Activated effector memory CD4-positive, alpha-beta T cell treated with Interleukin-2 at 50 U/mL for 16 hours (primary cell): ENCODE data around the gene BCHE.
"Not testable (repeated sequence)": the region's sequence is repeated elsewhere in the genome, so short reads cannot be mapped to it uniquely, and the experiment has no call there.

Experiments
- DNase-seq: peaks from one replicate; pipeline ENCODE4 v3.0.0-alpha.2; 2020

BCHE gene

DNA sequence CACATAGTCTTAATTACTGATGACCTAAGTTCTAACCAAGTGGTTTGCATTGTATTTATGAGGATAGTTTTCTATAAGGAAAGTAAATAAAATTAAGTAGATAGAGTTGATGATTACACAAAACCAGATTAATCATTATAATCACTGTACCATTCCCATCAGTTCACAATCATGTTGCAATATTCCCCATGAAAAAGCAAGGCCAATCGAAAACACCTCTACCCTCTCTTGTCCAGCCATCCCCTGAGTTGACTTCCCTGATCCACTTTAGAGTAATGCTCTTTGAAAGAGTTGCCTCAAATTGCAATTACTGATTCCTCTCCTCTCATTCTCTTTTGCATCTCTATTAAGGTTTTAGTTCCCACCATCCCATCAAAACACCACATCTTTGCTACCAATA is 21.0 kb downstream of the BCHE start:
- DNase-seq, result no peak

GRCh38 chr3:165815682-165816081 is 21.5 kb downstream of the BCHE start:
- no peak for DNase-seq

GRCh38 chr3:165814380-165814779 is 22.8 kb downstream of the BCHE start:
- no peak for DNase-seq

DNA sequence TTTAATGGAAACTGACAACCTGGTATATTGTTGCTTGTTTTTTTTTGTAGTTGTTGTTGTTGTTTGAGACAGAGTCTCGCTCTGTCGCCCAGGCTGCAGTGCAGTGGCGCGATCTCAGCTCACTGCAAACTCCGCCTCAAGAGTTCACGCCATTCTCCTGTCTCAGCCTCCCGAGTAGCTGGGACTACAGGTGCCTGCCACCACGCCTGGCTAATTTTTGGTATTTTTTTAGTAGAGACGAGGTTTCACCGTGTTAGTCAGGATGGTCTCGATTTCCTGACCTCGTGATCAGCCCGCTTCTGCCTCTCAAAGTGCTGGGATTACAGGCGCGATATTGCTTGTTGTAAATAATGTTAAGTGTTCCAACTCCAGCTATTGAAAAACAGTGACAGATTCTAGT is 29.3 kb downstream of the BCHE start:
- DNase-seq, result not testable (repeated sequence)

DNA sequence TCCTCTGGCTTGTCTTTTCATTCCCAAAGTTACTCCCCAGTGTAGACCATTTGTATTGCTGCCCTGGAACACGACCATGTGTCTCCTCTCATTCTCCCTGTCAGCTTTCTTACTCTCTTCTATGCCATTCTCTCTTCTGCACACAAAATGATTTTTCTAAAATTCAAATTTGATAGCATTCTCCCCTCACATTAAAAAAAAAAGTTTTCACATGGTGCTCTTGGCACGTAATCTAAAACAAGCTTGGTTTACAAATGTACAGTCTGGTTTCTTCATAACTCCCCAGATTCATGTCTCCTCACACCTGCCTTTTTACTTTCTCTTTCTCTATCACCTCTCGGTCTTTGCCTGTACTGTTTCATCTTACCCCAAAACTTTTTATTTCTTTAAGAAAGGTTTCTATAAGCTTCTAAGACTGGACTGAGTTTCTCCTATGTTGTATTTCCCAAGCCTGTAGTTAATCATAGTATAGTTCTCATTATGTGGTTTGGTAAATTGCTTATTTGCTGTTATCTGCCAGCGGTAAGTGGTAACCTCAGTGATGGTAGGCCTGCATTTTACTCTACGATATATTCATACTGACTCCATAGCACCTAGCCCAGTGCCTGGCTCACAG is 31.2 kb downstream of the BCHE start:
- no peak for DNase-seq

DNA sequence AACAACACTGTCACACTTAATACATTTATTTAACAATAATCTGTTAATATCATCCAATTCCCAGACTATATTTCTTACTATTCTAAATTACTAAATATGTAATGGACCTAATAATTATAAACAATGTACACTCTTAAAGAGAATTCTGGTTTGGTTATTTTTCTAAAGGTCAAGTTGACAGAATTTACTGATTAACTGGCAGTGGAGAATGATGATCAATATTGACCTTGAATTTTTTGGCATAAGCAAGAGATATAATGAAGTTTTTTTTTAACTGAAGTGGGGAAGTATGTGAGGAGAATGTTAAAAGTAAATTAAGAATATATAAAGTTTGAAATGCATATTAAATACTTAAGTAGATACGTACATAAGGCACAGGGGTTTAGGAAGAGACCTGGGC is 33.8 kb downstream of the BCHE start:
- DNase-seq, result no peak

DNA sequence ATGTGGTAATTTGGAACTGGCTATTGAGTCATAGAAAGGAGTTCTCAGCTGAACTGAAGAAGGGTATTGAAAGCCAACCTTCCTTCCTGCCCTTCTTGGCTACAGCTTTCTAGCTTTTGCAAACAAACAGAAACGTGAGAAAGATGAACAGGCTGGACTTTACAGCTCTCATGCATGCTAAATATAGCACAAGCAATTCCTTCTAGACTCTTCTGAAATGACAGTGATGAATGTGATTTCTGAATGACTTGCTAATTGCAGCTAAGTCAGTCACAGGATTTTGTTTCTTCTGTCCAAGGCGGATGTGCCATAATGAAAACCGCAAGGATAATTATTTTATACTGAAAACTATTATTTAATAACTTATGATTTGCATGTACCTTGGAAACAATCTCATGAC is 36.3 kb downstream of the BCHE start:
- DNase-seq, result no peak

DNA sequence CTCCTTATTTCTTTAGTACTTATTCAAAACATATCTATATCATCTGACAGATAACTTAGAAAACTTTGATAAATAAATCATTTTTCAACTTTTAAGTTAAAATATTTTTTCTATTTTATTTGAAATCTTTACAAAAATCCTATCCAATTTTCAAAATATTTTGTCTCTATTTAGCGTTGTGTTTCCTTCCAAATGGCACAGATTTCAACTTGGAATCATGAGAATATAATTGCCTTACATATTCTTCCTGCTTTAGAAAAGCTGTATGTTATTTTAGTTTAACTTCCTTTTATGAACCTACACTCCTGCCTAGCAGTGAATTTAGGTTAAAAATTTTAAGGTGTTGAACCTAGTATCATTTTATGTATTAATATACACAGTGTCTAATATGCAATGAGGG is 38.2 kb downstream of the BCHE start:
- no peak for DNase-seq

DNA sequence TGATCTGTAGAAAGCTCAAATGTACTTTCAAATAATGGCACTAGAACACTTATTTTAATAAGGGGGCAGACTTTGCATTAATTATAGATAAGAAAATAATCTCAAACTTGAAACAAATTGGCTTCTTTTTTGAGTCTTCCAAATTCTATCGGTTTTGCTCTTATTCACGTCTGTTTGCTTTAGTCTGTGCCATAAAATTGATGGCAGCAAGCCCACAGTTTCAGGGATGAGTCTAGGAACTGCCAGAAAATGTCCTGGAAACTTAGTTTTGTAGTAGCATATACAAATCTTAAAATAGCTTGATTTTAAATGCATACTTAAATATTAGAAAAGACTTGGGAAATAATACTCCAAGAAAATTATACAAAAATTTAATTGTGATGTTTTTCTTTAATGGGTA is 39.7 kb downstream of the BCHE start:
- no peak for DNase-seq

DNA sequence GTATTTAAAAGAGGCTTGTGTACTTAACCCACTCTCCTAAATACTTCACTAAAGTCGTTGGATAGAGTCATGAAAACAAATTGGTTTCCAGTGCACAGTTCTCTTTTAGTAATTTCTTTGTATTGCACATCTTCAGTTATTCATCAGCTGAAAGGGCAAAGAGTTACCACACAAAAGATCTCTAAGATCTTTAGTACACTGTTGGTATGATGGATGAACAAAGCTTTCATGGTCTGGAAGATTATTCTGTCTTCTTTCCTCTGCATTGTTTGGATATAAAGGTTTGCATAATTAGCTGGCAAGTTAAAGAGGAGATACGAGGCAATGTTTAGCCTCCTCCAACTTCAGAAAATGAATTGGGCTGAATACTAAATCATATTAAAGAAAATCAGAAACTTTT is 40.5 kb downstream of the BCHE start:
- no peak for DNase-seq

- no peak for DNase-seq
Measured at GRCh38 chr3:165788531-165788930, 48.7 kb downstream of the BCHE start.

DNA sequence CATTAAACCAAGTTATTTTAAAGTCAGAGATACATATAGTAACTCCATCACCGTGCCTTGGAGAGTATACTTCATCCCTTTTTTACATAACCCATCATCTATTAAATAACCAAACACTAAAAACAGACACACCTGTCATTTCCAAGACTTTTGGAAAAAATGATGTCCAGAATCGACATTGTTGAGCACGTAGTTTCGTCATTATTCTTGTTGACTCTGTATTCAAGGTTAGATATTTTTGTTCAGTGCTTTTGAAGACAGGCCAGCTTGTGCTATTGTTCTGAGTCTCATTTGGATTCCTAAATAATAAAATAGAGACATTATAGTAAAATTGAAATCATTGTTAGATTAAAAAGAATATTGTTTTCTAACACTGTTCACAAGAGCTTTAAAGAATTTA is 51.2 kb downstream of the BCHE start:
- no peak for DNase-seq

GRCh38 chr3:165784337-165784736 is 52.9 kb downstream of the BCHE start:
- DNase-seq, result no peak

GRCh38 chr3:165783383-165783782 is 53.8 kb downstream of the BCHE start:
- DNase-seq, result no peak

GRCh38 chr3:165778891-165779290 is 58.3 kb downstream of the BCHE start:
- no peak for DNase-seq

- no peak for DNase-seq
Measured at GRCh38 chr3:165778456-165778855, 58.8 kb downstream of the BCHE start.

GRCh38 chr3:165775824-165776223 is 61.4 kb downstream of the BCHE start:
- no peak for DNase-seq

DNA sequence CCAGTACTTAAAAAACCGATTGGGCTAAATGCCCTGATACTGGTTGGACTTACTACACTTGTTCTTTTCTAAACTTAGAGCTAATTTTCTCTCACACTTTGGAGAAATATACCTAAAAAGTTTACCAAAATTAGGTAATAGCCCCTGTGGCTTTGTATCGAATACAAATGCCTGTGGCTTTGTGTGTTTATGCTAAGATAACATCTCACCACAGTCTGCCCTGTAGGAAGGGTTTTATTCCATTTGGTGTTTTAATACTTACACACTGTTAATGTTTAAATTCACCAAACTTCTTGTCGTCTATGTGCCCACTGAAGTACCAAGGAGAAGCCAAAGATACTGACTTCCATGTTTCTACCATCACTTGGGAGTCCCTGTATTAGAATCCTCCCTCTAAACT is 66.4 kb downstream of the BCHE start:
- no peak for DNase-seq

- no peak for DNase-seq
Measured at GRCh38 chr3:165768680-165769079, 68.5 kb downstream of the BCHE start.

DNA sequence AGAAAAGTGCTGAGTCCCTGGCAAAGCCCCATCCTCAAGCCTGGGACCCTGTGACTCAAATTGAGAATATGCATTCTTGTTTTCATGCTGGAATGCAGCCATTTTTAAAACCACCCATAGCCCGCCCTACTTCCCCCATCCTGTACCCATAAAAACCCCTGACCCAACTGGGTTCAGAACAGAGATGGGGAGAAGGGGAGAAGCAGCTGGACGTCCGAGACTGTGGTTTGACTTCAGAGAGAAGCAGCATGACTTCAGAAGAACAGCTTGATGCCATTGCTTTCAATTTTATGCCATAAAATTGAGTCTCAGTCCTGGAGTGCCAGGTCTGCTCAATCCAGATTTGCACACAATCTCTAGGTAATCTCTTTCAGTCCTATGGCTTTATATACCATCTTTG is 78.2 kb downstream of the BCHE start:
- no peak for DNase-seq

GRCh38 chr3:165755571-165755970 is 81.7 kb downstream of the BCHE start:
- no peak for DNase-seq

DNA sequence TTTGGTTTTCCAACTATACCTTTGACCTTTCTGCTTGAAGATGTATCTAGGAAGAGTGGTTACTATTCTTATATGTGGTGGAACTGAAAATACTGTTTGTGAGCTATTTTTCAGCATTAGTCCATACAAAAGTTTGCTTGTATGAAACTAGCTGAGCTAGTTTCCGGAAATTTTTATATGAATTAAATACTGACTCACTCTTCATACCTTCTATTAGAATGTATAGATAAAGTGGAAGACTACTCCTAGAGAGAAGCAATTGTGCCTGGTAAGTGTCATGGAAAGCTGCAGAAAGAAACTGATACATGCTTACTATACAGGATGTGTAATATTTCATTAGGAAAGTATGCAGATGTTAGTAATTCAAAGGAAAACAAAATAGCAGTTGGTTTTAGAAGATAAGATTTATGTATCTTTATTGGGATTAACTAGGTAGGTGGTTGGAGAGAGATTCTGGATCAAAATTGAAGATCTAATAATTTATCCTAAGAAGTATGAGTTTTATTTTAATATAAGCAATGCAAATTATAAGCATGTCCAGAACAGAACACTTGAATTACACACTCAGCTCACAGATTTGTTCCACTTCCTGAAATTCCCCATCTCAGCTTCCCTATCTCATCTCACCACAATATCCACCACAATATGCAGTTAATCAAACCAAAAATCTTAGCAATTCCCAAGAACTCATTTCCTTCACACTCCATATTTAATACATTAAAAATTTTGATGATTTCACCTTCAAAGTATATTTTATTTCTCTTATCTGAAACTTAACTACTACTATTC is 82.8 kb downstream of the BCHE start:
- no peak for DNase-seq

- no peak for DNase-seq
Measured at GRCh38 chr3:165753560-165753959, 83.7 kb downstream of the BCHE start.

DNA sequence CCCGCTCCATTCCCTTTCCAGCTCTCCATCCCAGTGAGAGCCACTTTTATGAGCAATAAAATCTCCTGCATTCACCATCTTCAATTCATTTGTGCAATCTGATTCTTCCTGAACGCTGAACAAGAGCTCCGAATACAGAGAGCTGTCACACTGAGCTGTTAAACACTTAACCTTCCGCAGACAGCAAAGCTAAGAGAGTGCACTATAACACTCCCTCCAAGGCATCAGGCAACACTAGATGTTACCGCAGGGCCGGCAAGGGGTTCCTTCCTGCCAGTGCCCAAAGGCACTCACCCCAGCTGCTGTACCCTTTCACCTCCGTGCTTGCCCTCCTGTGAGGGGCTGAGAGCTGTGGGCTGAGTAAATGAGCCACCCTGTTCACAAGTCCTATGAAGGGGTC is 85.6 kb downstream of the BCHE start:
- no peak for DNase-seq

DNA sequence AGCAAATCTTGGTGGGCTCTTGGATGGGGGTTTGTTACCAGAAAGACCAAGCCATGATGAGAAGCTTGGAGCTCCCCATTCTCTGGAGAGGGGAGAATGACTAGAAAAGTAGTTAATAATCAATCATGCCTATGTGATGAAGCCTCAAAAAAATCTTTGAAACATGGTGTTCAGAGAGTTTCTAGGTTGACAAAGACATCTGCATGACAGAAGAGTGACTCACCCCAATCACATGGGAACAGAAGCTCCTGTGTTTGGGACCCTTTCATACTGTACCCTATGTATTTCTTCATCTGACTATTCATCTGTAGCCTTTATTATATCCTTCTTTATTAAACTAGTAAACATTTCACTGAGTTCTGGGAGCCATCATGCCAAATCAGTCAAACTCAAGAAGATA is 87.4 kb downstream of the BCHE start:
- no peak for DNase-seq
